Measurements from ENCODE around the gene TBC1D22A.
"Not testable (repeated sequence)": the region's sequence is repeated elsewhere in the genome, so short reads cannot be mapped to it uniquely, and the experiment has no call there.

TBC1D22A gene

DNA sequence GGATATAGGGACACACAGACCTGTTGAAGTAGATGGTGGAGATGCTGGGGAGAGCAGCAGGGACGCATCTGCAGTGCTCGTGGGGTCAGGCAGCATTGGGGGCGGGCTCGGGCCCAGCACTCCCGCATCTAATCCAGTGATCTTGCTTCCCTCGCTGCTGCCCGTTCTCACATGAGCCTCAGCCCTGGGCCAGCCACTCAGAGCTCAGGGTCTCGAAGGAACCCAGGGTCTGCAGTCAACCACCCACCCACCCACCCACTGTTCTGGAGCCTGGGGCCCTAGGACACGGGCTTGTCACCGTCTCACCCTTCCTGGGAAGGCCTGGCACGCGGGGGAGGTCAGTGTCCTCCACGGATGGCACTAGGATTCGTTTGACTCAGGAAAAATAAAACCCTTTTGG, 406.0 kb downstream of the TBC1D22A start:
- H3K4me3 ChIP-seq (ENCODE audit: low read length), result no peak overlapping the region
- TF ChIP-seq CTCF (IDR thresholded peaks at IDR 0.05; ENCODE audit: insufficient read depth, low read depth, low read length, missing control alignments), result no peak
- no peak for DNase-seq (ENCODE audit: low read depth)

DNA sequence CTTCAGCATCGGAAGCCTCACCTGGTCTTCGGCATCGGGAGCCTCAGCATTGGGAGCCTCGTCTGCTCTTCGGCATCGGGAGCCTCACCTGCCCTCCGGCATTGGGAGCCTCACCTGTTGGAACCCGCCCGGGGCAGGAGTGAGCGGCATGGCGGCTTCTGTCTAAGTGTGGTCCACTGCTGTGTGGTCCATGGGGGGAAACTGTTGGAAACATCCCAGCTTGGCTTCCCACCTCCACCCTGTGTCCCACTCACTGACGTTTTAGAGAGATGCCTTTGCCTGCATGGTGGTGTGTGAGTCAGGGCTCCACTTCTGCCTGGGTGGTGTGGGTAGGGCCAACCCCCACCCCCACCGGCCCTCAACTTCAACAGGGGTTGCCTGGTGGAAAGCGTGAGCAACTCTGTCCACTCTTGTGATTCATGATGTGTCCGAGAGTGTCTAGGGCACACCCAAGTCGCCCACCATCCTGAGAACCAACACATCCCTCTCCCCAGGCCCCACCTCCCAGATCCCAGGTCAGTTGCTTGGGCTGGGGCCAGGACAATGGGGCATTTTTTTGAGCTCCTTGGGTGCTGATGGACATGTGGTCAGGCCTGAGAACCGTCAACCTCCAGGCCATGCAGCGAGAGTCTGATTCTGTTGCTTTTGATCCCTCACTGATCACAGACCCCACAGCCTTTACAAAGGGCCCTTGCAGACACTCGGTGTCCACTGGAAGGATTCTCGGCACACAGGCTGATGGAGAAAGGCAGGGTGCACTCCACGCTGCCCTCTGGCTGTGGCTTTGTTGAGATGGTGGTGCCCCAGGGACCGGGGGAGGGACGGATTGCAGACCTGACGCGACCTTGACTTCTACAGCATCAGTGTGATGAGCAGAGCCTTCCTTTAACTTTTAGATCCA, 406.7 kb downstream of the TBC1D22A start:
- no peak for TF ChIP-seq CTCF (IDR thresholded peaks at IDR 0.05; ENCODE audit: insufficient read depth, low read depth, low read length, missing control alignments)
- DNase-seq (ENCODE audit: low read depth), result no peak
- no peak overlapping the region for H3K4me3 ChIP-seq (ENCODE audit: low read length)

- H3K4me3 ChIP-seq (ENCODE audit: low read length), result no peak overlapping the region
- no peak for DNase-seq (ENCODE audit: low read depth)
- TF ChIP-seq CTCF (IDR thresholded peaks at IDR 0.05; ENCODE audit: insufficient read depth, low read depth, low read length, missing control alignments), result no peak
Observed at GRCh38 chr22:47169801-47170140, 407.3 kb downstream of the TBC1D22A start.

- H3K4me3 ChIP-seq (ENCODE audit: low read length); DNase-seq (ENCODE audit: low read depth): not testable (repeated sequence)
Observed at GRCh38 chr22:47170511-47171440, 408.3 kb downstream of the TBC1D22A start.

- no peak for TF ChIP-seq CTCF (IDR thresholded peaks at IDR 0.05; ENCODE audit: insufficient read depth, low read depth, low read length, missing control alignments)
- no peak overlapping the region for H3K4me3 ChIP-seq (ENCODE audit: low read length)
- DNase-seq (ENCODE audit: low read depth), result no peak
Observed at GRCh38 chr22:47171441-47172221, 409.2 kb downstream of the TBC1D22A start.

DNA sequence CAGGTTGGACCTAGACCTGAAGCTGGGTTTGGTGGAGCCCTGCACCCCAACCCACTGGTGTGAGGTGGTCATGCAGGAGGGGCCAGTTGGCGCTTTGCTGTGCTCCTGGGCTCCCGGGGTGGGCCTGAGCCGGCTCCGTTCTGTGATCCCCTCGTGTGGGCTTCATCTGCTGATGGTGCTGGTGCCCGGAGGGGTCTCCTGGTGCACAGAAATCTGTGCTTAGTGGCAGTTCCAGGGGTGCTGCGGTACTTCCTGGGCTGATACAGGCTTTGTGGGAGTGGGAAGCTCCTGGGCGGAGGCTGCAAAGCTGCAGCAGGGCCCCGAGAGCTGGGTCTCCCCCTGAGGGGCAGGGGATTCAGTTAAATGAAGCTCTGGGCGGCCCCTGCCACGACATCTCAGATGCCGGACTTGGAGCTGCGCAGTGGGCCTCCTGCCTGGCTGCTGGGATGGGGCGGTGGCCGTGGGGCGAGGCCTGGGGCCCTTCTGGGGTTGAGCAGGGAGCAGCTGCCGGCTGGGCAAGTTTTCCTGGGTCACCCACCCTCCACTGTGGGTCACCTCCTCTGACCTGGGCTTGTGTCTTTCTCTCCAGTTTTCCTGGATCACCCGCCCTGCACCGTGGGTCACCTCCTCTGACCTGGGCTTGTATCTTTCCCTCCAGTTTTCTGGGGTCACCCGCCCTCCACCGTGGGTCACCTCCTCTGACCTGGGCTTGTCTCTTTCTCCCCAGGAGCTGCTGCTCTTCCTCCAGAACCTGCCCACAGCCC, 410.5 kb downstream of the TBC1D22A start:
- no peak overlapping the region for H3K4me3 ChIP-seq (ENCODE audit: low read length)
- no peak for DNase-seq (ENCODE audit: low read depth)

More for the DNA sequence above, 410.5 kb downstream of the TBC1D22A start:
- TF ChIP-seq CTCF (IDR thresholded peaks at IDR 0.05; ENCODE audit: insufficient read depth, low read depth, low read length, missing control alignments), result no peak

Data from epithelial cell of esophagus (primary cell).